Measurements from ENCODE around the gene GABRR2. TPM values are rescaled to one million over a fixed set of nuclear protein-coding genes. Genes with fewer than 3 reads are reported as not detected.

Gene GABRR2
- total and polyA plus RNA-seq, 2 donors from 2014 or later, result 0.38 TPM; not detected in 1

DNA sequence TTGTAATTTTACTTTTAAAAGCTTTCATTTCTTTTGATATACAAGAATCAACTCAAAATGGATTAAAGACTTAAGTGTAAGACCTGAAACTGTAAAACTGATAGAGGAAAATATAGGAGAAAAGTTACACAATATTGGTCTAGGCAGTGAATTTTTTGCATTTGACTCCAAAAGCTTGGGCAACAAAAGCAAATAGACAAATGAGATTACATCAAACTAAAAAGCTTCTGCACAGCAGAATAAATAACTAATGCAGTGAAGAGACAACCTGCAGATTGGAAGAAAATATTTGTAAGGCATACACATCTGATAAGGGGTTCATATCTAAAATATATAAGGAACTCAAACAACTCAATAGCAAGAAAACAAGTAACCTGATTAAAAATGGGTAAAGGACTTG is 100.9 kb downstream of the GABRR2 start:
- FAIRE-seq, result no peak
- TF ChIP-seq, protein P1, sequence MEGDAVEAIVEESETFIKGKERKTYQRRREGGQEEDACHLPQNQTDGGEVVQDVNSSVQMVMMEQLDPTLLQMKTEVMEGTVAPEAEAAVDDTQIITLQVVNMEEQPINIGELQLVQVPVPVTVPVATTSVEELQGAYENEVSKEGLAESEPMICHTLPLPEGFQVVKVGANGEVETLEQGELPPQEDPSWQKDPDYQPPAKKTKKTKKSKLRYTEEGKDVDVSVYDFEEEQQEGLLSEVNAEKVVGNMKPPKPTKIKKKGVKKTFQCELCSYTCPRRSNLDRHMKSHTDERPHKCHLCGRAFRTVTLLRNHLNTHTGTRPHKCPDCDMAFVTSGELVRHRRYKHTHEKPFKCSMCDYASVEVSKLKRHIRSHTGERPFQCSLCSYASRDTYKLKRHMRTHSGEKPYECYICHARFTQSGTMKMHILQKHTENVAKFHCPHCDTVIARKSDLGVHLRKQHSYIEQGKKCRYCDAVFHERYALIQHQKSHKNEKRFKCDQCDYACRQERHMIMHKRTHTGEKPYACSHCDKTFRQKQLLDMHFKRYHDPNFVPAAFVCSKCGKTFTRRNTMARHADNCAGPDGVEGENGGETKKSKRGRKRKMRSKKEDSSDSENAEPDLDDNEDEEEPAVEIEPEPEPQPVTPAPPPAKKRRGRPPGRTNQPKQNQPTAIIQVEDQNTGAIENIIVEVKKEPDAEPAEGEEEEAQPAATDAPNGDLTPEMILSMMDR (IDR thresholded peaks at IDR 0.05; ENCODE audit: borderline replicate concordance, extremely low read depth, insufficient read depth), result no peak

DNA sequence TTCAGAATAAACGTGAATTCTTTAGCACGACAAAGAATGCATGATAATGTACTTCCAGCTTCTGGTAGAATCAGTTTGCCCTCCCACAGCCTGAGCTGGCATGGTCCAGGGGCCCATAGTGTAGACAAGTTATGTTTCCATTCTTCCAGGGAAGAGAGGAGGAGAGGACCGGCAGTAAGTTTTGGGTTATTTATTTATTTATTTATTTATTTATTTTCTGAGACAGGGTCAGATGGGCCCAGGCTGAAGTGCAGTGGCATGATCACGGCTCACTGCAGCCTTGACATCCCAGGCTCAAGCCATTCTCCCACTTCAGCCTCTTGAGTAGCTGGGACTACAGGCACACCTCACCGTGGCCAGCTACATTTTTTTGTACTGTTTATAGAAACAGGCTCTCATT is 102.6 kb downstream of the GABRR2 start:
- intact Hi-C loops (cut with DNase I), result no loop called here
- no peaks in the 10 kb centered on the region for H3K4me1 ChIP-seq (ENCODE audit: control insufficient read depth in 2 of 3, insufficient read depth in 2 of 3, low read depth in 1 of 3, low read length in 3 of 3)
- H3K36me3 ChIP-seq (ENCODE audit: control insufficient read depth in 2 of 3, insufficient read depth in 3 of 3, low read length in 3 of 3), result no peaks in the 10 kb centered on the region
- FAIRE-seq (no peak), DNase-seq (no peak)
- no peak overlapping the region for H3K9ac ChIP-seq (ENCODE audit: low read length in 3 of 3)
- H3K9me3 ChIP-seq (ENCODE audit: control insufficient read depth in 2 of 3, insufficient read depth in 1 of 3, low read length in 3 of 3), result no peaks in the 10 kb centered on the region
- TF ChIP-seq, protein P1 (IDR thresholded peaks at IDR 0.05; ENCODE audit: borderline replicate concordance, extremely low read depth, insufficient read depth), result no peak
- H3K27ac ChIP-seq (ENCODE audit: low read depth in 2 of 2, low read length in 2 of 2), result no peak overlapping the region
- no peaks in the 10 kb centered on the region for H3K27me3 ChIP-seq (ENCODE audit: control insufficient read depth, insufficient read depth, low read length)
- no peak overlapping the region for H3K4me3 ChIP-seq (ENCODE audit: low read length in 3 of 3)

More for the DNA sequence above, 100.9 kb downstream of the GABRR2 start:
- H3K9me3 ChIP-seq (ENCODE audit: control insufficient read depth in 2 of 3, insufficient read depth in 1 of 3, low read length in 3 of 3), result no peaks in the 10 kb centered on the region
- H3K27me3 ChIP-seq (ENCODE audit: control insufficient read depth, insufficient read depth, low read length), result no peaks in the 10 kb centered on the region
- H3K4me1 ChIP-seq (ENCODE audit: control insufficient read depth in 2 of 3, insufficient read depth in 2 of 3, low read depth in 1 of 3, low read length in 3 of 3), result no peaks in the 10 kb centered on the region
- intact Hi-C loops (cut with DNase I), result no loop called here
- no peak overlapping the region for H3K27ac ChIP-seq (ENCODE audit: low read depth in 2 of 2, low read length in 2 of 2)
- H3K9ac ChIP-seq (ENCODE audit: low read length in 3 of 3), result no peak overlapping the region
- H3K36me3 ChIP-seq (ENCODE audit: control insufficient read depth in 2 of 3, insufficient read depth in 3 of 3, low read length in 3 of 3), result no peaks in the 10 kb centered on the region
- DNase-seq, result no peak
- H3K4me3 ChIP-seq (ENCODE audit: low read length in 3 of 3), result no peak overlapping the region

DNA sequence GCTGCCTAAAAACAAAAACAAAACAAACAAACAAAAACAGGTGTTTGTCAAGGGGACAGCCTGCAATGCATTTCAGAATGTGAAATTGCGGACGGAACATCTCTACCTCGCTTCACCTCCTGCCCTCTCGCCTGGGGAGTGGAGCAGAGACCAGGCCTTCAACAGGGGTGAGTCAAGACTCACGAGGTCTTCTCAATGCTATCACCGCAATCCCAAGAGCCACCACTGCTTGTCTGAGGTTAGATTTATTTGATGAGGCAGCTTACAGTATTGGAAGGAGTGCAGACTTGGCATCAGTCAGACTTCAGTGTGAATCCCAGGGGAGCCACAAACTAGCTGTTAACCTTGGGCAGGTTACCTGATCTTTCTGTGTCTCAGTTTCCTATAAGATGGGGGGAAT is 105.6 kb downstream of the GABRR2 start:
- no peaks in the 10 kb centered on the region for H3K27me3 ChIP-seq (ENCODE audit: control insufficient read depth, insufficient read depth, low read length)
- intact Hi-C loops (cut with DNase I), result no loop called here
- no peak overlapping the region for H3K27ac ChIP-seq (ENCODE audit: low read depth in 2 of 2, low read length in 2 of 2)
- H3K9ac ChIP-seq (ENCODE audit: low read length in 3 of 3), result no peak overlapping the region
- FAIRE-seq (no peak), DNase-seq (peak in 1 of 5 donors; percentile 8)
- no peaks in the 10 kb centered on the region for H3K4me1 ChIP-seq (ENCODE audit: control insufficient read depth in 2 of 3, insufficient read depth in 2 of 3, low read depth in 1 of 3, low read length in 3 of 3)
- H3K9me3 ChIP-seq (ENCODE audit: control insufficient read depth in 2 of 3, insufficient read depth in 1 of 3, low read length in 3 of 3), result no peaks in the 10 kb centered on the region
- H3K36me3 ChIP-seq (ENCODE audit: control insufficient read depth in 2 of 3, insufficient read depth in 3 of 3, low read length in 3 of 3), result no peaks in the 10 kb centered on the region
- no peak overlapping the region for H3K4me3 ChIP-seq (ENCODE audit: low read length in 3 of 3)
- TF ChIP-seq, protein P1 (IDR thresholded peaks at IDR 0.05; ENCODE audit: borderline replicate concordance, extremely low read depth, insufficient read depth), result no peak

DNA sequence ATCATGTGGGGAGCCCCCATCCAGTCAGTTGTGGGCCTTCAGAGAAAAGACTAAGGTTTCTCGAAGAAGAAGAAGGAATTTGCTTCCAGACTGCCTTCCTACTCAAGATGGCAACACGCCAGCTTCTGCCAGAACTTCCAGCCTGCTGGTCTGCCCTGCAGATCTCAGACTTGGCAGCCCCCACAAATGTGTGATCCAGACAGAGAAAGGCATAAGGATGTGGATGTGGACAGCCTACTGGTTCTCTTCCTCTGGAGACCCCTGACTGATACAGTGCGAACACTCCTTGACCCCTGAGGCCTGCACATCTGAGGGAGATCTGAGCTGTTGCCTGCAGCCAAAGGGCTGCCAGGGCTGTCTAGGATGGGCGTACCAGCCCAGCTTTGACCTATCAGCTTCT is 106.5 kb downstream of the GABRR2 start:
- Histone ChIP-seq H3K27me3 (ENCODE audit: control insufficient read depth, insufficient read depth, low read length) (no peaks in the 10 kb centered on the region), H3K9me3 (ENCODE audit: control insufficient read depth in 2 of 3, insufficient read depth in 1 of 3, low read length in 3 of 3) (no peaks in the 10 kb centered on the region), H3K27ac (ENCODE audit: low read depth in 2 of 2, low read length in 2 of 2) (no peak overlapping the region), H3K4me1 (ENCODE audit: control insufficient read depth in 2 of 3, insufficient read depth in 2 of 3, low read depth in 1 of 3, low read length in 3 of 3) (no peaks in the 10 kb centered on the region), H3K4me3 (ENCODE audit: low read length in 3 of 3) (no peak overlapping the region), H3K36me3 (ENCODE audit: control insufficient read depth in 2 of 3, insufficient read depth in 3 of 3, low read length in 3 of 3) (no peaks in the 10 kb centered on the region), H3K9ac (ENCODE audit: low read length in 3 of 3) (no peak overlapping the region)
- FAIRE-seq, result no peak
- TF ChIP-seq, protein P1 (IDR thresholded peaks at IDR 0.05; ENCODE audit: borderline replicate concordance, extremely low read depth, insufficient read depth), result no peak
- DNase-seq, result peak in 1 of 5 donors; percentile 11
- intact Hi-C loops (cut with DNase I), result no loop called here
